ENCODE data around the gene ALK. TPM values are rescaled to one million over a fixed set of nuclear protein-coding genes. Genes with fewer than 3 reads are reported as not detected.

The ALK gene
- total RNA-seq, 2 donors from 2014 or later, result 0.16 to 0.26 TPM

DNA sequence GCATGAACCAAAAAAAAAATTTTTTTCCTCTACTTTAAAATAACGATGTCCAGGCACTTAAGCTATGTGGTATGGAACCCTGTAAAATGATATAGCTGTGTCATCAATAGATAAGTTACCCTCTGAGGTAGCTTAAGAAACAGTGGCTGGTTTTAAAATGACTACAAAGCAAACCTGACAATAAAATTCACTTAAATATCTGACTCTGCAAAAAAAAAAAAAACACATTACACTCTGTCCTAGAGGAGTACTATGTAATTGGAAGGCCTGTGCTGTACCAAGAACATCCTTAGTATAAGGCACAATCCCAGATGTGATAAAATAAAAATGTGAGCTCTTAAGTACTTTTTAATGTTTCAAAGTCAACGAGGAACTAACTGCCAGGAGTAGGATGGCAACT lies 322.4 kb downstream of the ALK start:
- Histone ChIP-seq H3K4me1 (no peaks in the 10 kb centered on the region), H3K27me3 (no peaks in the 10 kb centered on the region), H3K4me3 (no peak overlapping the region), H3K36me3 (no peaks in the 10 kb centered on the region), H3K9me3 (peaks cover 0 to 4% of the 10 kb centered on the region in 2 donors), H3K27ac (no peak overlapping the region)
- TF ChIP-seq, protein P1, sequence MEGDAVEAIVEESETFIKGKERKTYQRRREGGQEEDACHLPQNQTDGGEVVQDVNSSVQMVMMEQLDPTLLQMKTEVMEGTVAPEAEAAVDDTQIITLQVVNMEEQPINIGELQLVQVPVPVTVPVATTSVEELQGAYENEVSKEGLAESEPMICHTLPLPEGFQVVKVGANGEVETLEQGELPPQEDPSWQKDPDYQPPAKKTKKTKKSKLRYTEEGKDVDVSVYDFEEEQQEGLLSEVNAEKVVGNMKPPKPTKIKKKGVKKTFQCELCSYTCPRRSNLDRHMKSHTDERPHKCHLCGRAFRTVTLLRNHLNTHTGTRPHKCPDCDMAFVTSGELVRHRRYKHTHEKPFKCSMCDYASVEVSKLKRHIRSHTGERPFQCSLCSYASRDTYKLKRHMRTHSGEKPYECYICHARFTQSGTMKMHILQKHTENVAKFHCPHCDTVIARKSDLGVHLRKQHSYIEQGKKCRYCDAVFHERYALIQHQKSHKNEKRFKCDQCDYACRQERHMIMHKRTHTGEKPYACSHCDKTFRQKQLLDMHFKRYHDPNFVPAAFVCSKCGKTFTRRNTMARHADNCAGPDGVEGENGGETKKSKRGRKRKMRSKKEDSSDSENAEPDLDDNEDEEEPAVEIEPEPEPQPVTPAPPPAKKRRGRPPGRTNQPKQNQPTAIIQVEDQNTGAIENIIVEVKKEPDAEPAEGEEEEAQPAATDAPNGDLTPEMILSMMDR (IDR thresholded peaks at IDR 0.05), result no peak
- DNase-seq (ENCODE audit: low spot score), result no peak

DNA sequence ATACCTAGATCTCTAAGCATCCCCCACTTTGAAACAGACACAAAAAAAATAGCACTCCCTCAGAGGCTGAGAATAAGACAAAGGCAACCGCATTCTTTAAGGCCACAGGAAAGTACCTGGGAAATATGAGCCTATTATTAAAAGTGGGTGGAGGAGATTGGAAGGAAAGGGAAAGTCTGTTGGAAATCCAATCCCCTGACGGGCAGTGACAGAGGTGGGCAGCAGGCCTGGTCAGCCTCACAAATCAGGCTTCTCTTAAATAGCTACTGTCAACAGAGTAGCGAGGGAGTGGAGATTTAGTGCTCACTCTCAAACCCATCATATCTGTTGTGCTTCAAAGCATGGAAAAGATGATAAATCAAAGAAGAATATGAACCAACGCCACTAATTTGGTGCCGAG lies 324.4 kb downstream of the ALK start:
- TF ChIP-seq, protein P1 (IDR thresholded peaks at IDR 0.05), result no peak
- Histone ChIP-seq H3K4me1 (no peaks in the 10 kb centered on the region), H3K27me3 (no peaks in the 10 kb centered on the region), H3K36me3 (no peaks in the 10 kb centered on the region), H3K27ac (no peak overlapping the region), H3K4me3 (no peak overlapping the region), H3K9me3 (peaks cover 0 to 4% of the 10 kb centered on the region in 2 donors)
- DNase-seq (ENCODE audit: low spot score), result no peak

DNA sequence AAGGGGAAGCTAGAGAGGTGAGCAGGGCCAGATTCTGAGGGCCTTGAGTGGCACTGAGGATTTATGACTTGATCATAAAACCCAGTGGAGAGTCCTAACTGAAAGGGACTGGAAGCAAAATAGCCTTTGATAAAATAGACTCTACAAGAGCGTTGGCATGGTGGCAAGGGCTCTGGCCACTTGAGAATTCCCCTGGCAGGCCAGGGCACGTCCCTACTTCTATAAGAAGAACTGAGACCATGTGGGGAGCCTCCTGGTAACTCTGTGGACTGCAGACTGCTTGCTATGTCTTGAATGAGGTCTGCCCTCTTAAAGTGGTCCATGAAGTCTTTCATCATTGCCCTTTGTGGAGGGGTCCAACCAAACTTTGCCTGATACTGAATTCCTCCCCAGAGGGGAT lies 324.8 kb downstream of the ALK start:
- H3K4me3 ChIP-seq, result no peak overlapping the region
- no peaks in the 10 kb centered on the region for H3K36me3 ChIP-seq
- no peak for DNase-seq (ENCODE audit: low spot score)
- peaks cover 0 to 4% of the 10 kb centered on the region in 2 donors for H3K9me3 ChIP-seq
- H3K27ac ChIP-seq, result no peak overlapping the region
- no peaks in the 10 kb centered on the region for H3K27me3 ChIP-seq
- H3K4me1 ChIP-seq, result no peaks in the 10 kb centered on the region
- TF ChIP-seq, protein P1 (IDR thresholded peaks at IDR 0.05), result no peak

DNA sequence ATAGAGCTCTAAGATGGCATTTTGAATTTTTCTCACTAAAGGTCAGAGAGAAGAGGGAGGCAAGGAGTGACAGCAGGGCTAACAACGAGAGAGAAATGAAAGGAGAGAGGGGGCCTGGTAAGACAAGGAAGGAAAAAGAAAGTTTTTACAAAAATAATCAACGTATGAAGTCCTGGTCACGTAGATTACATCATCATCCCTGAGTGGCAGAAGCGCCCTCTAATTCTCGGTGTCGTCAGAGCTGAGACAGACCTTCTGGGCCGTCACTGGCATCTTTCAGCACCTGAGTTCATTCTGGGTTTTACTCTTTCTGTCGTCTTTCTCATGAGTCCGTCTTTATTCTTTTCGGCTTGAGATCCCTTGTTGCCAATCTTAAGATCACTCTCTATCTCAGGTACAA lies 329.8 kb downstream of the ALK start:
- no peak for DNase-seq (ENCODE audit: low spot score)
- no peak overlapping the region for H3K4me3 ChIP-seq
- no peak overlapping the region for H3K27ac ChIP-seq
- no peaks in the 10 kb centered on the region for H3K27me3 ChIP-seq
- no peaks in the 10 kb centered on the region for H3K9me3 ChIP-seq
- TF ChIP-seq, protein P1 (IDR thresholded peaks at IDR 0.05), result no peak
- H3K36me3 ChIP-seq, result no peaks in the 10 kb centered on the region
- no peaks in the 10 kb centered on the region for H3K4me1 ChIP-seq

DNA sequence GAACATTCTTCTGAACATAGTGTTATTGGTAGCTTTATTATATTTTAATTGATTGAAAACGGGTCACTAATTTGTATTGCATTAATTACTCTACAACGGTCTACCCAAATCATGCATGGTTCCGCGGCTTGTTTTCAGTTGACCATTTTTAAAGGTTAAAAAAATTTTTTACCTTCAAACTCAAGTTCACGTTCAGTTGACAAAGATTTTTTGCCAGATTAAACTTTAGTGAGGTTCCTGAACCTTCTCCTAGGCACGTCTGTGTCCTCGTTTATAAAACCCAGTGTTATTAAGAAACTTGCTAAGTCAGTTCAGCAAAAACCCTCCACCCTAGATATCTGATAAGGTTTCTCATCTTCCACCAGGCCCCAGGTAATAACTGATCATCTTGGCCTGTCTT lies 331.2 kb downstream of the ALK start:
- Histone ChIP-seq H3K4me1 (no peaks in the 10 kb centered on the region), H3K27me3 (no peaks in the 10 kb centered on the region), H3K4me3 (no peak overlapping the region), H3K9me3 (no peaks in the 10 kb centered on the region), H3K27ac (no peak overlapping the region), H3K36me3 (no peaks in the 10 kb centered on the region)
- TF ChIP-seq, protein P1 (IDR thresholded peaks at IDR 0.05), result no peak
- no peak for DNase-seq (ENCODE audit: low spot score)

DNA sequence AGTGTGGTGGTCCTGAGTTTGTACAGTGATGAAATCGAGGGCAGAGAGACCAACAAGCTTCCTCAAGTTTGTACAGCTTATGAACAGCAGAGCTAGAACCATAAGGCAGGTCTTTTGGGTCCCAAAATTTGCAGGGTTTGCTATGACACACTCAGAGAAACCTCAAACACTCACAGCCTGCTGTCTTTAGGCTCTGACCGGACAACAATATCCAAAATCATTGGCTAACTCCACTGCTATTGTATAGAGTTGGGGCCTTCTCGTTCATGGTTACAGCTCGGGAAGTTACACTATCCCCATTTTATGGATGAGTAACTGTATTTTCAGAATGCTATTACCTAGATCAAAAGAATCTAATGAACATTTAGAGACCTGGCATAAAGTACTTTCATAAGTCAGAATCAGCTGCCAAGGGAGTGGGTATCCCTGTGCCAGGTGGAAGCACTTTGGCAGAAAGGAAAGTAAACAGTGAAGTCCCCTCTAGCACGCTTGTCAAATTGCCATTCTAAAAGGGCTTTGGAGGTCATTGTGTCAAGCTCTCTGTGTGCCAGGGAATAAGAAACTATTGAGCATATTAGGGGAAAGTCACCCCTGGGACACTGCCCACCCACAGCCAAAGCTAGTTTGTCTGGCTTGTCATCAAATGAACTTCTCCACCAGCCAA lies 331.8 kb downstream of the ALK start:
- no peaks in the 10 kb centered on the region for H3K4me1 ChIP-seq
- DNase-seq (ENCODE audit: low spot score), result no peak
- H3K27ac ChIP-seq, result no peak overlapping the region
- H3K36me3 ChIP-seq, result no peaks in the 10 kb centered on the region
- TF ChIP-seq, protein P1 (IDR thresholded peaks at IDR 0.05), result no peak
- no peaks in the 10 kb centered on the region for H3K27me3 ChIP-seq
- H3K9me3 ChIP-seq, result no peaks in the 10 kb centered on the region
- no peak overlapping the region for H3K4me3 ChIP-seq

Data from right atrium auricular region (tissue), 2 donors.